Neural cell (in vitro differentiated cells): ENCODE data around the gene SRSF12. TPM values are rescaled to one million over a fixed set of nuclear protein-coding genes. Genes with fewer than 3 reads are reported as not detected.

Experiments used
- H2AFZ ChIP-seq: fragments of 200-600, 300-800 bp; sonication (generic), shearing (Covaris generic); 2 replicates; pipeline ENCODE4 v1.6.0; 2014; ENCODE audit warnings: low read depth, mild to moderate bottlenecking, antibody characterized with exemption, low read length, moderate library complexity
- H3F3A ChIP-seq: fragments of 200-600 bp; shearing (Covaris generic); 2 replicates; pipeline ENCODE4 v1.6.1; 2016; ENCODE audit warnings: mild to moderate bottlenecking, moderate library complexity, mixed read lengths, antibody characterized with exemption, low read length; ENCODE audit not compliant: insufficient read depth, poor library complexity, severe bottlenecking
- H3K27ac ChIP-seq: fragments of 200-600, 300-800 bp; sonication (generic), shearing (Covaris generic); 2 replicates; pipeline ENCODE4 v1.5.1; 2014; ENCODE audit warnings: mild to moderate bottlenecking, low read length, moderate library complexity
- H3K27me3 ChIP-seq: fragments of 300-800, 200-600 bp; sonication (generic), shearing (Covaris generic); 2 replicates; pipeline ENCODE4 v1.6.0; 2014; ENCODE audit warnings: mild to moderate bottlenecking, low read depth, low read length, moderate library complexity; ENCODE audit not compliant: insufficient read depth
- H3K36me3 ChIP-seq: fragments of 300-800, 200-600 bp; sonication (generic), shearing (Covaris generic); 2 replicates; pipeline ENCODE4 v1.5.1; 2014; ENCODE audit warnings: mild to moderate bottlenecking, antibody characterized with exemption, low read length, moderate library complexity; ENCODE audit not compliant: insufficient read depth
- H3K4me2 ChIP-seq: fragments of 300-800, 200-600 bp; sonication (generic), shearing (Covaris generic); 2 replicates; pipeline ENCODE4 v1.6.0; 2014; ENCODE audit warnings: mild to moderate bottlenecking, low read length
- H3K4me3 ChIP-seq: fragments of 300-800, 200-600 bp; sonication (generic), shearing (Covaris generic); 2 replicates; pipeline ENCODE4 v1.5.1; 2014; ENCODE audit warnings: mild to moderate bottlenecking, low read length, moderate library complexity
- H3K79me2 ChIP-seq: fragments of 200-600 bp; shearing (Covaris generic); replicated peaks from 2 replicates; pipeline ENCODE4 v1.6.0; 2014; ENCODE audit warnings: mild to moderate bottlenecking, low read length, moderate library complexity; ENCODE audit not compliant: insufficient read depth
- H3K9ac ChIP-seq: fragments of 300-800, 200-600 bp; sonication (generic), shearing (Covaris generic); 2 replicates; pipeline ENCODE4 v1.6.1; 2016; ENCODE audit warnings: mild to moderate bottlenecking, low read length, mixed read lengths
- H3K9me2 ChIP-seq: fragments of 200-600 bp; shearing (Covaris generic); 2 replicates; pipeline ENCODE4 v1.6.1; 2016; ENCODE audit warnings: mild to moderate bottlenecking, low read length, mixed read lengths; ENCODE audit not compliant: insufficient read depth
- H3K9me3 ChIP-seq: fragments of 200-600, 300-800 bp; sonication (generic), shearing (Covaris generic); 2 replicates; pipeline ENCODE4 v1.6.1; 2016; ENCODE audit warnings: mild to moderate bottlenecking, mixed run types, low read length, moderate library complexity, mixed read lengths
- H4K20me1 ChIP-seq: fragments of 200-600 bp; shearing (Covaris generic); 2 replicates; pipeline ENCODE4 v1.6.1; 2016; ENCODE audit warnings: mild to moderate bottlenecking, mixed run types; ENCODE audit not compliant: insufficient read depth
- CTCF ChIP-seq: fragments of 450-650 bp; IDR thresholded peaks from 2 replicates; pipeline ENCODE4 v1.5.1; 2014; ENCODE audit warnings: antibody characterized with exemption, mild to moderate bottlenecking, moderate library complexity; ENCODE audit not compliant: poor library complexity, severe bottlenecking
- EP300 ChIP-seq: fragments of 450-650 bp; conservative IDR thresholded peaks from 2 replicates; pipeline ENCODE4 v1.6.1; 2014; ENCODE audit warnings: antibody characterized with exemption, mild to moderate bottlenecking, moderate library complexity; ENCODE audit not compliant: poor library complexity, severe bottlenecking
- EZH2 ChIP-seq: fragments of 200-600, 300-800 bp; shearing (Covaris generic), sonication (generic); IDR thresholded peaks from 2 replicates; pipeline ENCODE4 v1.6.1; 2014; ENCODE audit warnings: antibody characterized with exemption, low read length, borderline replicate concordance, mild to moderate bottlenecking; ENCODE audit not compliant: insufficient read depth, poor library complexity, severe bottlenecking
- MXI1 ChIP-seq: fragments of 450-650 bp; conservative IDR thresholded peaks from 2 replicates; pipeline ENCODE4 v1.6.1; 2014; ENCODE audit warnings: antibody characterized with exemption, mild to moderate bottlenecking; ENCODE audit not compliant: poor library complexity, severe bottlenecking
- POLR2AphosphoS5 ChIP-seq: IDR thresholded peaks from 2 replicates; pipeline ENCODE4 v1.6.1; 2012
- RAD21 ChIP-seq: fragments of 450-650 bp; conservative IDR thresholded peaks from 2 replicates; pipeline ENCODE4 v1.6.1; 2014; ENCODE audit warnings: antibody characterized with exemption, mild to moderate bottlenecking, moderate library complexity
- TAF1 ChIP-seq: IDR thresholded peaks from 2 replicates; pipeline ENCODE4 v1.6.1; 2012; ENCODE audit warnings: low read depth
- polyA plus RNA-seq: library from polyadenylated mRNA; depleted of rRNA; stranded (reverse); fragments of >200 nt; gene quantifications from 2 replicates; pipeline ENCODE4 v1.2.3, GENCODE V29; 2014
- TF ChIP-seq, protein P1 (sequence below): IDR thresholded peaks from 2 replicates; pipeline ENCODE4 v1.6.1; 2012; ENCODE audit warnings: borderline replicate concordance

Gene SRSF12
- polyA plus RNA-seq, 1 donor from 2014 or later: 44.0 TPM

- H3K27me3 ChIP-seq: peaks cover 14% of the 10 kb centered on the region
- no peak for TF ChIP-seq RAD21
- TF ChIP-seq TAF1: no peak
- TF ChIP-seq, protein P1, sequence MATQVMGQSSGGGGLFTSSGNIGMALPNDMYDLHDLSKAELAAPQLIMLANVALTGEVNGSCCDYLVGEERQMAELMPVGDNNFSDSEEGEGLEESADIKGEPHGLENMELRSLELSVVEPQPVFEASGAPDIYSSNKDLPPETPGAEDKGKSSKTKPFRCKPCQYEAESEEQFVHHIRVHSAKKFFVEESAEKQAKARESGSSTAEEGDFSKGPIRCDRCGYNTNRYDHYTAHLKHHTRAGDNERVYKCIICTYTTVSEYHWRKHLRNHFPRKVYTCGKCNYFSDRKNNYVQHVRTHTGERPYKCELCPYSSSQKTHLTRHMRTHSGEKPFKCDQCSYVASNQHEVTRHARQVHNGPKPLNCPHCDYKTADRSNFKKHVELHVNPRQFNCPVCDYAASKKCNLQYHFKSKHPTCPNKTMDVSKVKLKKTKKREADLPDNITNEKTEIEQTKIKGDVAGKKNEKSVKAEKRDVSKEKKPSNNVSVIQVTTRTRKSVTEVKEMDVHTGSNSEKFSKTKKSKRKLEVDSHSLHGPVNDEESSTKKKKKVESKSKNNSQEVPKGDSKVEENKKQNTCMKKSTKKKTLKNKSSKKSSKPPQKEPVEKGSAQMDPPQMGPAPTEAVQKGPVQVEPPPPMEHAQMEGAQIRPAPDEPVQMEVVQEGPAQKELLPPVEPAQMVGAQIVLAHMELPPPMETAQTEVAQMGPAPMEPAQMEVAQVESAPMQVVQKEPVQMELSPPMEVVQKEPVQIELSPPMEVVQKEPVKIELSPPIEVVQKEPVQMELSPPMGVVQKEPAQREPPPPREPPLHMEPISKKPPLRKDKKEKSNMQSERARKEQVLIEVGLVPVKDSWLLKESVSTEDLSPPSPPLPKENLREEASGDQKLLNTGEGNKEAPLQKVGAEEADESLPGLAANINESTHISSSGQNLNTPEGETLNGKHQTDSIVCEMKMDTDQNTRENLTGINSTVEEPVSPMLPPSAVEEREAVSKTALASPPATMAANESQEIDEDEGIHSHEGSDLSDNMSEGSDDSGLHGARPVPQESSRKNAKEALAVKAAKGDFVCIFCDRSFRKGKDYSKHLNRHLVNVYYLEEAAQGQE: no peak
- no peak for TF ChIP-seq MXI1
- no peak for TF ChIP-seq EZH2
- no peak for TF ChIP-seq EP300
Observed at GRCh38 chr6:89144354-89144906, 26.6 kb upstream of the SRSF12 start.

GRCh38 chr6:89140347-89141156, 22.7 kb upstream of the SRSF12 start:
- Histone ChIP-seq H3K9me3 (no peaks in the 10 kb centered on the region), H3K27ac (no peak overlapping the region), H3K27me3 (peaks cover 2% of the 10 kb centered on the region), H3K36me3 (no peaks in the 10 kb centered on the region), H3K4me3 (no peak overlapping the region), H2AFZ (no peak overlapping the region), H3F3A (no peaks in the 10 kb centered on the region), H3K9me2 (no peaks in the 10 kb centered on the region), H3K9ac (no peak overlapping the region), H4K20me1 (no peaks in the 10 kb centered on the region), H3K4me2 (no peak overlapping the region), H3K79me2 (no peaks in the 10 kb centered on the region)
- no peak for TF ChIP-seq RAD21
- no peak for TF ChIP-seq EZH2
- TF ChIP-seq CTCF: no peak
- TF ChIP-seq, protein P1: no peak
- no peak for TF ChIP-seq MXI1
- TF ChIP-seq EP300: no peak
- TF ChIP-seq POLR2AphosphoS5: no peak

More at GRCh38 chr6:89144354-89144906, 26.6 kb upstream of the SRSF12 start:
- no peaks in the 10 kb centered on the region for H4K20me1 ChIP-seq
- no peak overlapping the region for H3K4me3 ChIP-seq
- no peak overlapping the region for H2AFZ ChIP-seq
- no peak overlapping the region for H3K9ac ChIP-seq
- no peaks in the 10 kb centered on the region for H3K9me2 ChIP-seq
- H3K27ac ChIP-seq: no peak overlapping the region
- no peak overlapping the region for H3K4me2 ChIP-seq
- no peaks in the 10 kb centered on the region for H3F3A ChIP-seq
- no peaks in the 10 kb centered on the region for H3K9me3 ChIP-seq
- H3K79me2 ChIP-seq: no peaks in the 10 kb centered on the region
- H3K36me3 ChIP-seq: no peaks in the 10 kb centered on the region
